Endothelial cell of umbilical vein (primary cell): ENCODE results near the gene AOX1. TPM values are rescaled to one million over a fixed set of nuclear protein-coding genes. Genes with fewer than 3 reads are reported as not detected.

ENCODE experiments used
- BruUV-seq: library from RNA; stranded (reverse); fragments of 400-500 nt; replicated peaks from 2 replicates; lab custom pipeline; 2021; lab: Mats Ljungman, UMichigan
- CTCF ChIA-PET: fragments of 300-600, 350-600 bp; sonication (Branson Sonifier 250); formaldehyde crosslinking; loops from one replicate; lab custom pipeline; 2021; ENCODE audit warnings: antibody characterized with exemption, inconsistent platforms; lab: Charles Lee
- POLR2A ChIA-PET: fragments of 300-600, 350-600 bp; sonication (Branson Sonifier 250); formaldehyde crosslinking; loops from one replicate; lab custom pipeline; 2021; ENCODE audit warnings: antibody characterized with exemption, inconsistent platforms; lab: Charles Lee
- DNase-seq: peaks from one replicate; pipeline ENCODE4 v3.0.0-alpha.2; 2011; ENCODE audit warnings: low read depth, low spot score
- FAIRE-seq: peaks from 2 replicates; lab custom pipeline; 2011; peaks lifted over from hg19 to GRCh38; lab: Jason Lieb, UNC
- H2AFZ ChIP-seq: 2 replicates; pipeline ENCODE4 v1.6.0; 2012; ENCODE audit warnings: low read depth, low read length, control low read depth, inconsistent platforms
- H3K27ac ChIP-seq: 2 replicates; pipeline ENCODE4 v1.5.1; 2011; ENCODE audit warnings: low read depth, mild to moderate bottlenecking, control low read depth, low read length, moderate library complexity; ENCODE audit not compliant: insufficient read depth
- H3K27me3 ChIP-seq, 2 experiments: 2 replicates each; pipeline versions ENCODE4 v1.6.0 to v1.6.1; 2011; ENCODE audit warnings: low read length in 2 of 2, mixed read lengths in 1 of 2; ENCODE audit not compliant: control insufficient read depth in 2 of 2, insufficient read depth in 2 of 2
- H3K36me3 ChIP-seq, 2 experiments: 2 replicates in 1 of 2; 3 replicates in 1 of 2; pipeline ENCODE4 v1.5.1; 2011; ENCODE audit warnings: low read length in 2 of 2, mild to moderate bottlenecking in 1 of 2, moderate library complexity in 1 of 2; ENCODE audit not compliant: control insufficient read depth in 2 of 2, insufficient read depth in 2 of 2; ENCODE audit errors: extremely low read depth in 1 of 2
- H3K4me1 ChIP-seq: 3 replicates; pipeline ENCODE4 v1.5.1; 2011; ENCODE audit warnings: mild to moderate bottlenecking, low read length; ENCODE audit not compliant: control insufficient read depth, insufficient read depth; ENCODE audit errors: extremely low read depth
- H3K4me2 ChIP-seq: 2 replicates; pipeline ENCODE4 v1.6.1; 2011; ENCODE audit warnings: low read length, control low read depth, mixed read lengths; ENCODE audit not compliant: insufficient read depth
- H3K4me3 ChIP-seq, 3 experiments: fragments of 200-600 bp in 1 of 3; sonication (generic), shearing (Covaris generic) in 1 of 3; replicated peaks in 1 of 3; 2 replicates each; pipeline ENCODE4 v1.5.1; 2011 to 2016; ENCODE audit warnings: control low read depth in 3 of 3, low read length in 3 of 3, mild to moderate bottlenecking in 2 of 3, inconsistent platforms in 1 of 3, low read depth in 1 of 3, moderate library complexity in 1 of 3; ENCODE audit not compliant: insufficient read depth in 1 of 3
- H3K79me2 ChIP-seq: 2 replicates; pipeline ENCODE4 v1.6.0; 2012; ENCODE audit warnings: low read length, inconsistent platforms; ENCODE audit not compliant: control insufficient read depth, insufficient read depth
- H3K9ac ChIP-seq: replicated peaks from 2 replicates; pipeline ENCODE3; 2011; ENCODE audit warnings: low read length, control low read depth; ENCODE audit not compliant: insufficient read depth; ENCODE audit errors: extremely low read depth
- H3K9me1 ChIP-seq: replicated peaks from 3 replicates; pipeline ENCODE4 v1.6.0; 2011; ENCODE audit warnings: mild to moderate bottlenecking, low read length; ENCODE audit not compliant: control insufficient read depth, insufficient read depth; ENCODE audit errors: extremely low read depth
- H3K9me3 ChIP-seq: replicated peaks from 2 replicates; pipeline ENCODE4 v1.5.1; 2012; ENCODE audit warnings: low read length, inconsistent platforms; ENCODE audit not compliant: control insufficient read depth, insufficient read depth
- H4K20me1 ChIP-seq: replicated peaks from 2 replicates; pipeline ENCODE3; 2011; ENCODE audit warnings: mild to moderate bottlenecking, low read length; ENCODE audit not compliant: control insufficient read depth, insufficient read depth; ENCODE audit errors: extremely low read depth
- CTCF ChIP-seq, 2 donors: IDR thresholded peaks; 1 replicate in 1 of 2; 2 replicates in 1 of 2; pipeline ENCODE4 v1.5.1; 2011; ENCODE audit warnings: low read length in 2 of 2, mild to moderate bottlenecking in 2 of 2, moderate library complexity in 2 of 2, control low read depth in 1 of 2, inconsistent platforms in 1 of 2, low read depth in 1 of 2; ENCODE audit not compliant: insufficient read depth in 1 of 2; ENCODE audit errors: extremely low read depth in 1 of 2
- EZH2 ChIP-seq: IDR thresholded peaks from 2 replicates; pipeline ENCODE4 v1.6.1; 2012; ENCODE audit warnings: borderline replicate concordance, low read depth, mild to moderate bottlenecking, moderate library complexity, low read length, inconsistent platforms; ENCODE audit not compliant: severe bottlenecking
- FOS ChIP-seq: IDR thresholded peaks from 2 replicates; pipeline ENCODE4 v1.6.1; 2011; ENCODE audit warnings: mild to moderate bottlenecking, low read length, moderate library complexity, borderline replicate concordance; ENCODE audit not compliant: insufficient read depth
- GATA2 ChIP-seq: IDR thresholded peaks from 2 replicates; pipeline ENCODE4 v1.7.0; 2011; ENCODE audit warnings: low read depth, mild to moderate bottlenecking, moderate library complexity, mixed read lengths, low read length; ENCODE audit not compliant: insufficient read length, insufficient read depth
- JUN ChIP-seq: IDR thresholded peaks from 2 replicates; pipeline ENCODE4 v1.6.1; 2011; ENCODE audit warnings: borderline replicate concordance, low read depth; ENCODE audit not compliant: insufficient read length, insufficient read depth
- MAX ChIP-seq: IDR thresholded peaks from 2 replicates; pipeline ENCODE4 v1.6.1; 2011; ENCODE audit not compliant: insufficient read depth, insufficient read length
- MYC ChIP-seq: IDR thresholded peaks from one replicate; pipeline ENCODE4 v1.6.1; 2011; ENCODE audit warnings: mild to moderate bottlenecking, low read depth, low read length
- POLR2A ChIP-seq: IDR thresholded peaks from 2 replicates; pipeline ENCODE4 v1.6.1; 2012; ENCODE audit warnings: low read depth, mild to moderate bottlenecking, control low read depth, low read length
- POLR2AphosphoS5 ChIP-seq: IDR thresholded peaks from 2 replicates; pipeline ENCODE4 v1.6.1; 2012; ENCODE audit warnings: low read depth, mild to moderate bottlenecking, control low read depth, low read length, moderate library complexity; ENCODE audit not compliant: insufficient read depth
- dilution Hi-C: fragments of 300-500 bp; cut with MboI; formaldehyde crosslinking; loops from one replicate; pipeline ENCODE4 v1.15.0; 2019; ENCODE audit warnings: low sequenced_read_pairs; ENCODE audit not compliant: extremely low pct_ligation_motif_present
- intact Hi-C: fragments of 100-400 bp; cut with micrococcal nuclease; formaldehyde crosslinking; loops from one replicate; pipeline ENCODE4 v1.10.0; 2022
- polyA plus RNA-seq, 4 experiments: library from polyadenylated mRNA; depleted of rRNA in 3 of 4; stranded (reverse) in 3 of 4; unstranded in 1 of 4; fragments of >200 nt; gene quantifications; 2 replicates each; pipeline versions ENCODE4 v1.2.1 to v1.2.3, GENCODE V29; 2011 to 2012; ENCODE audit warnings: missing spikeins in 1 of 4
- total RNA-seq: library from RNA; stranded (reverse); gene quantifications from 2 replicates; pipeline ENCODE4 v1.2.3, GENCODE V29; 2021

The AOX1 gene
- total and polyA plus RNA-seq, 2 donors (not counting 3 experiments of a cell fraction or from before 2014, with no cell fraction given), result 0.03 to 0.46 TPM

GRCh38 chr2:200585340-200585729, 479 bp upstream of the AOX1 start:
- FAIRE-seq, result no peak
- H3K36me3 ChIP-seq, result no peaks in the 10 kb centered on the region
- no peaks in the 10 kb centered on the region for H3K9me3 ChIP-seq
- no peak for DNase-seq
- CTCF ChIA-PET, result interaction anchor here (1.0 to 2.1 kb wide), 11 partner anchors 11 to 612 kb away, joined by 3 to 7 read pairs (median 4); no protein-coding TSS in a partner anchor
- POLR2A ChIA-PET, result no interaction called here
- H3K4me3 ChIP-seq, result peak overlapping the region; percentile 32 to 54 (median 47)
- H4K20me1 ChIP-seq, result no peaks in the 10 kb centered on the region
- no peaks in the 10 kb centered on the region for H3K27me3 ChIP-seq
- TF ChIP-seq CTCF (IDR thresholded peaks at IDR 0.05; ENCODE audit: extremely low read depth in 1 of 2, insufficient read depth in 1 of 2, low read depth in 1 of 2, low read length in 2 of 2), result no peak
- no peak for TF ChIP-seq GATA2
- TF ChIP-seq MYC, result no peak
- TF ChIP-seq POLR2A, result no peak
- TF ChIP-seq JUN, result no peak
- TF ChIP-seq POLR2AphosphoS5, result no peak
- no peak for TF ChIP-seq MAX
- TF ChIP-seq FOS, result no peak
- no peak for TF ChIP-seq EZH2
- H3K79me2 ChIP-seq, result no peaks in the 10 kb centered on the region
- dilution Hi-C loops, result no loop called here
- no peaks in the 10 kb centered on the region for H3K9me1 ChIP-seq
- H3K4me1 ChIP-seq, result peaks cover 11% of the 10 kb centered on the region
- peak overlapping the region; percentile 94 for H2AFZ ChIP-seq
- no TSS peak for BruUV-seq
- H3K9ac ChIP-seq, result no peak overlapping the region
- H3K27ac ChIP-seq, result no peak overlapping the region
- intact Hi-C loops, result no loop called here
- H3K4me2 ChIP-seq, result peak overlapping the region; percentile 84
